ENCODE results near the gene EXOC6B.

EXOC6B gene

GRCh38 chr2:72178551-72178950 lies 647.3 kb downstream of the EXOC6B start:
- H3K4me3 ChIP-seq = no peak overlapping the region
- no peak for DNase-seq (ENCODE audit: low spot score in 2 of 2)
- in situ Hi-C loops (cut with MboI; ENCODE audit: low sequenced_read_pairs) = no loop called here

GRCh38 chr2:72176281-72176680 lies 649.6 kb downstream of the EXOC6B start:
- DNase-seq (ENCODE audit: low spot score in 2 of 2) = no peak
- Histone ChIP-seq H3K4me3 (no peak overlapping the region), H3K4me1 (no peaks in the 10 kb centered on the region), H3K9me3 (no peaks in the 10 kb centered on the region), H3K36me3 (replicated peaks) (no peaks in the 10 kb centered on the region), H3K27me3 (ENCODE audit: low read depth) (no peaks in the 10 kb centered on the region)
- in situ Hi-C loops (cut with MboI; ENCODE audit: low sequenced_read_pairs) = no loop called here

More at GRCh38 chr2:72178551-72178950, 647.3 kb downstream of the EXOC6B start:
- H3K9me3 ChIP-seq = no peaks in the 10 kb centered on the region
- H3K27me3 ChIP-seq (ENCODE audit: low read depth) = no peaks in the 10 kb centered on the region
- no peaks in the 10 kb centered on the region for H3K4me1 ChIP-seq
- no peaks in the 10 kb centered on the region for H3K36me3 ChIP-seq (replicated peaks)

GRCh38 chr2:72175636-72176035 lies 650.2 kb downstream of the EXOC6B start:
- H3K9me3 ChIP-seq = no peaks in the 10 kb centered on the region
- no peak for DNase-seq (ENCODE audit: low spot score in 2 of 2)
- no peak overlapping the region for H3K4me3 ChIP-seq
- in situ Hi-C loops (cut with MboI; ENCODE audit: low sequenced_read_pairs) = no loop called here
- no peaks in the 10 kb centered on the region for H3K36me3 ChIP-seq (replicated peaks)
- H3K27me3 ChIP-seq (ENCODE audit: low read depth) = no peaks in the 10 kb centered on the region
- no peaks in the 10 kb centered on the region for H3K4me1 ChIP-seq

GRCh38 chr2:72173640-72174321 lies 652.1 kb downstream of the EXOC6B start:
- H3K27me3 ChIP-seq (ENCODE audit: low read depth) = no peaks in the 10 kb centered on the region
- in situ Hi-C loops (cut with MboI; ENCODE audit: low sequenced_read_pairs) = loop anchor here (25.0 kb wide), 1 partner anchor 564 kb away; no protein-coding TSS in a partner anchor
- no peaks in the 10 kb centered on the region for H3K36me3 ChIP-seq (replicated peaks)
- no peaks in the 10 kb centered on the region for H3K9me3 ChIP-seq
- H3K4me1 ChIP-seq = no peaks in the 10 kb centered on the region
- H3K4me3 ChIP-seq = no peak overlapping the region
- DNase-seq (ENCODE audit: low spot score in 2 of 2) = no peak

GRCh38 chr2:72172478-72172877 lies 653.4 kb downstream of the EXOC6B start:
- H3K4me3 ChIP-seq = no peak overlapping the region
- no peaks in the 10 kb centered on the region for H3K9me3 ChIP-seq
- no peaks in the 10 kb centered on the region for H3K36me3 ChIP-seq (replicated peaks)
- no peak for DNase-seq (ENCODE audit: low spot score in 2 of 2)
- no peaks in the 10 kb centered on the region for H3K27me3 ChIP-seq (ENCODE audit: low read depth)
- H3K4me1 ChIP-seq = no peaks in the 10 kb centered on the region
- in situ Hi-C loops (cut with MboI; ENCODE audit: low sequenced_read_pairs) = loop anchor here (25.0 kb wide), 1 partner anchor 565 kb away; no protein-coding TSS in a partner anchor

DNA sequence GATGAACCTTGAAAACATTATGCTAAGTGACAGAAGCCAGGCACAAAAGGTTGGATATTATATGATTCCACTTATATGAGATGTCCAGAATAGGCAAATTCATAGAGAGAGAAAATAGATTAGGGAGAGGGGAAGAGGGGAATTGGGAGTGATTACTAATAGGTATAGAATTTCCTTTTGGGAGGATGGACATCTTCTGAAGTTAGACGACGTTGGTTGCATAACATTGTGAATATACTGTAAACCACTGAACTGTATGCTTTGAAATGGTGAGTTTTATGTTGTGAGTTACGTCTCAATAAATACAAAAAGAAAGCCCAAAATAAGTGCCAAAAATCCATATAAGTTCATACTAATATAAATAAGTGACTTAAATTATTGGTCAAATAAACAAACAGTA lies 659.6 kb downstream of the EXOC6B start:
- Histone ChIP-seq H3K9me3 (no peaks in the 10 kb centered on the region), H3K27me3 (ENCODE audit: low read depth) (peaks cover 14% of the 10 kb centered on the region; the same call in 1 of the 2 replicates), H3K36me3 (replicated peaks) (no peaks in the 10 kb centered on the region), H3K4me1 (no peaks in the 10 kb centered on the region), H3K4me3 (no peak overlapping the region)
- DNase-seq (ENCODE audit: low spot score in 2 of 2) = no peak
- in situ Hi-C loops (cut with MboI; ENCODE audit: low sequenced_read_pairs) = loop anchor here (25.0 kb wide), 1 partner anchor 571 kb away; no protein-coding TSS in a partner anchor

GRCh38 chr2:72165792-72166191 lies 660.0 kb downstream of the EXOC6B start:
- H3K27me3 ChIP-seq (ENCODE audit: low read depth) = peaks cover 14% of the 10 kb centered on the region; the same call in 1 of the 2 replicates
- in situ Hi-C loops (cut with MboI; ENCODE audit: low sequenced_read_pairs) = loop anchor here (25.0 kb wide), 1 partner anchor 572 kb away; no protein-coding TSS in a partner anchor
- no peaks in the 10 kb centered on the region for H3K9me3 ChIP-seq
- no peaks in the 10 kb centered on the region for H3K4me1 ChIP-seq
- no peak overlapping the region for H3K4me3 ChIP-seq
- no peak for DNase-seq (ENCODE audit: low spot score in 2 of 2)
- no peaks in the 10 kb centered on the region for H3K36me3 ChIP-seq (replicated peaks)

DNA sequence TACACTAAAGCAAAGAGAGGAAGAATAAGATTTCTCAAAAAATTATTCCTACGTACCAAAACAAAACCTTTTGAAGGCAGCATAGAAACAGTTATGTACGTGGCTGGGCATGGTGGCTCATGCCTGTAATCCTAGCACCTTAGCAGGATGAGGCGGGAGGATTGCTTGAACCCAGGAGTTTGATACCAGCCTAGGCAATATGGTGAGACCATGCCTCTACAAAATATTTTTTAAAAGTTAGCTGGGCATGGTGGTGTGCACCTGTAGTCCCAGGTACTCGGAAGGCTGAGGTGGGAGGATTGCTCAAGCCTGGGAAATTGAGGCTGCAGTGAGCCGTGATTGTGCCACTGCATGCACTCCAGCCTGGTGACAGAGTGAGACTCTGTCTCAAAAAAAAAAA lies 663.3 kb downstream of the EXOC6B start:
- in situ Hi-C loops (cut with MboI; ENCODE audit: low sequenced_read_pairs) = loop anchor here (25.0 kb wide), 1 partner anchor 575 kb away; no protein-coding TSS in a partner anchor
- peaks cover 14% of the 10 kb centered on the region; the same call in 1 of the 2 replicates for H3K27me3 ChIP-seq (ENCODE audit: low read depth)
- no peaks in the 10 kb centered on the region for H3K36me3 ChIP-seq (replicated peaks)
- H3K9me3 ChIP-seq = no peaks in the 10 kb centered on the region
- H3K4me3 ChIP-seq = no peak overlapping the region
- no peak for DNase-seq (ENCODE audit: low spot score in 2 of 2)
- H3K4me1 ChIP-seq = no peaks in the 10 kb centered on the region

GRCh38 chr2:72159211-72159993 lies 666.4 kb downstream of the EXOC6B start:
- in situ Hi-C loops (cut with MboI; ENCODE audit: low sequenced_read_pairs) = loop anchor here (25.0 kb wide), 1 partner anchor 578 kb away; no protein-coding TSS in a partner anchor
- H3K4me3 ChIP-seq = no peak overlapping the region
- H3K36me3 ChIP-seq (replicated peaks) = no peaks in the 10 kb centered on the region
- H3K4me1 ChIP-seq = no peaks in the 10 kb centered on the region
- no peak for DNase-seq (ENCODE audit: low spot score in 2 of 2)
- peaks cover 23% of the 10 kb centered on the region for H3K27me3 ChIP-seq (ENCODE audit: low read depth)
- no peaks in the 10 kb centered on the region for H3K9me3 ChIP-seq

DNA sequence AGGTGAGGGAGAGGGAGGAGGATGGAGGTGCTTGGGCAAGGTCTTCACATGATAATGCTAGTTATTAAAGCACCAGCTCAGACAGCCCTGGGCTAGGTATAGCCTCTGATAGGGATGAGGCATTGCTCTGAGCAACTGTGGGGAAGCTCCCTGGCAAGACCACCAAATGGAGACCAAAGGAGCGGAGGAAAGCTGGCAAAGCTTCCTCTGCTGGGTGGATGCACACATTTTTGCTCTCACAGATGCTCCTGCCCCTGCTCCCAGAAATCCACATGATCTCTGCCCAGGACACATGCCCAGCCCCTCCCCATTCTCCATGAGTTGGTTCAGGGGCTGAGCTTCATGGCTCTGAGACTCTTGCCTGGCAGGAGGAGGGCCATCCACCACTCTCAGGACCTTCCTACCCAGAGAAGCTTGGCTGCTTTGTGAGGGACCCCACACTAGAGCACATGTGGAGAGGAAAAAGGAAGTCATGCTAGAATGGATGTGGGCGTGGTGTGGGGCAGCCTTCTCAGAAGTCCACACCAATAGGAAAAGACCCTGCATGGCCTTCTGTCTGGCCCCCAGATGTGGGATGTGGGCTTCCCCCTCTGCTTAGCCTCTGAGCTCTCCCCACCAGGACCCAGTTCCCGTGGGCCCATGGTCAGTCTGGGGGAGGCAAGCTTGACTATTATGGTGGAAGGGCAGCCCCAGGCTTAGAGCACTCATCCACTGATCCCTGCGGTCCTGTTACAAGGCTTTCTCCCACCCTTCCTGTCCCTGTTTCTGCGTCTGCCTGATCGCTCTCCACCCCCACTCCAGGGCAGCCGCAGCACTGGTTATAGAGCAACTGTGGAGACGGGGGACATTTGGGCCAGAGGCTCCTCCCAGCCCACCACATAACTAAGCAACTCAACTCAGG lies 667.7 kb downstream of the EXOC6B start:
- in situ Hi-C loops (cut with MboI; ENCODE audit: low sequenced_read_pairs) = loop anchor here (25.0 kb wide), 1 partner anchor 579 kb away; no protein-coding TSS in a partner anchor

DNA sequence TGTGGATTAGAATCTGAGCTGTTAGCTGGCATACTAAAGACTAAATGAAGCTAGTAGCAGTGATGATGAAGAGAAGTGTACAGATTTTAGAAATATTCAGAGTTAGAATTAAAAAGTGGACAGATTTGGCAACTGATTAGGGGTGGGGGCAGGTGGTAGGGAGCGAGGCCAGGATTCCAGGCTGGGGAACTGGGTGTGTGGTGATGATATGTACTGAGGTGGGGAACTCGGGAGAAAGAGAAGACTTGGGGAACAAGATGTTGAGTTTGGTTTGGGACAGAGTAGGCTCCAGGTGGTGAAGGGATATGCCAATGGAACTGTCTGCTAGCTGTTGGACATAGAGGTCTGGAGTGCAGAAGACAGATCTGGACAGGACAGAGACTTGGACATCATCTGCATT lies 669.0 kb downstream of the EXOC6B start:
- H3K9me3 ChIP-seq = no peaks in the 10 kb centered on the region
- DNase-seq (ENCODE audit: low spot score in 2 of 2) = no peak
- in situ Hi-C loops (cut with MboI; ENCODE audit: low sequenced_read_pairs) = loop anchor here (25.0 kb wide), 1 partner anchor 580 kb away; no protein-coding TSS in a partner anchor
- H3K4me3 ChIP-seq = no peak overlapping the region
- H3K4me1 ChIP-seq = no peaks in the 10 kb centered on the region
- H3K36me3 ChIP-seq (replicated peaks) = no peaks in the 10 kb centered on the region
- peaks cover 15% of the 10 kb centered on the region for H3K27me3 ChIP-seq (ENCODE audit: low read depth)

More for the DNA sequence above, 667.7 kb downstream of the EXOC6B start:
- Histone ChIP-seq H3K27me3 (ENCODE audit: low read depth) (peaks cover 21% of the 10 kb centered on the region), H3K4me1 (no peaks in the 10 kb centered on the region), H3K36me3 (replicated peaks) (no peaks in the 10 kb centered on the region), H3K9me3 (no peaks in the 10 kb centered on the region), H3K4me3 (no peak overlapping the region)
- no peak for DNase-seq (ENCODE audit: low spot score in 2 of 2)

GRCh38 chr2:72155737-72156136 lies 670.1 kb downstream of the EXOC6B start:
- in situ Hi-C loops (cut with MboI; ENCODE audit: low sequenced_read_pairs) = loop anchor here (25.0 kb wide), 1 partner anchor 582 kb away; no protein-coding TSS in a partner anchor
- no peak for DNase-seq (ENCODE audit: low spot score in 2 of 2)
- Histone ChIP-seq H3K4me1 (no peaks in the 10 kb centered on the region), H3K36me3 (replicated peaks) (no peaks in the 10 kb centered on the region), H3K27me3 (ENCODE audit: low read depth) (peaks cover 12% of the 10 kb centered on the region), H3K4me3 (no peak overlapping the region), H3K9me3 (no peaks in the 10 kb centered on the region)

- Histone ChIP-seq H3K27me3 (ENCODE audit: low read depth) (peaks cover 12% of the 10 kb centered on the region), H3K4me1 (no peaks in the 10 kb centered on the region), H3K9me3 (no peaks in the 10 kb centered on the region), H3K4me3 (no peak overlapping the region), H3K36me3 (replicated peaks) (no peaks in the 10 kb centered on the region)
- in situ Hi-C loops (cut with MboI; ENCODE audit: low sequenced_read_pairs) = loop anchor here (25.0 kb wide), 1 partner anchor 582 kb away; no protein-coding TSS in a partner anchor
- DNase-seq (ENCODE audit: low spot score in 2 of 2) = no peak
Observed at GRCh38 chr2:72155151-72155550, 670.7 kb downstream of the EXOC6B start.

Measured in HAP-1 (cell line).